HepG2 (cell line): ENCODE results near the gene NFE2L1.

Experiments used
- ATF2 ChIP-seq: sonication (generic); formaldehyde crosslinking; IDR thresholded peaks from 2 replicates; pipeline ENCODE4 v1.4.0; 2020; ENCODE audit warnings: missing genetic modification reagents
- CREB1 ChIP-seq, 2 experiments: fragments of 450-650 bp in 1 of 2; IDR thresholded peaks; 2 replicates each; pipeline ENCODE4 v1.6.1; 2016 to 2017; ENCODE audit warnings: control low read depth in 1 of 2, mild to moderate bottlenecking in 1 of 2, missing compliant biosample characterization in 1 of 2, missing genetic modification characterization in 1 of 2
- GABPA ChIP-seq, 2 experiments: IDR thresholded peaks; 2 replicates each; pipeline ENCODE4 v1.6.1; 2011 to 2016; ENCODE audit warnings: low read depth in 2 of 2, low read length in 1 of 2, missing biosample characterization in 1 of 2, missing genetic modification characterization in 1 of 2
- REST ChIP-seq, 2 experiments: IDR thresholded peaks; 2 replicates each; pipeline ENCODE4 v1.6.1; 2011 to 2012; ENCODE audit warnings: low read length in 2 of 2, borderline replicate concordance in 1 of 2, low read depth in 1 of 2, mild to moderate bottlenecking in 1 of 2, moderate library complexity in 1 of 2
- ZNF576 ChIP-seq: sonication (generic); formaldehyde crosslinking; IDR thresholded peaks from 2 replicates; pipeline ENCODE4 v1.4.0; 2020; ENCODE audit warnings: mild to moderate bottlenecking, missing genetic modification reagents

- TF ChIP-seq CREB1 (IDR thresholded peaks at IDR 0.05) (no peak), CREB1 (CRISPR knock-in tag; IDR thresholded peaks at IDR 0.05) (no peak), REST (IDR thresholded peaks at IDR 0.05; ENCODE audit: borderline replicate concordance in 1 of 2, low read depth in 1 of 2, low read length in 2 of 2) (no peak), ZNF576 (no peak), ATF2 (CRISPR knock-in tag) (no peak), GABPA (IDR thresholded peaks at IDR 0.05; ENCODE audit: low read depth, low read length) (no peak), GABPA (CRISPR knock-in tag; IDR thresholded peaks at IDR 0.05; ENCODE audit: low read depth) (no peak)
Measured at GRCh38 chr17:48052956-48053757, 5.0 kb downstream of the NFE2L1 start.
